ENCODE results near the gene ADARB2. TPM values are rescaled to one million over a fixed set of nuclear protein-coding genes. Genes with fewer than 3 reads are reported as not detected.

The ADARB2 gene
- total and polyA plus RNA-seq, 10 of the 15 experiments (the other 5 are each of a cell fraction or from before 2014, with no cell fraction given): 0.02 to 4.1 (median 0.76) TPM

DNA sequence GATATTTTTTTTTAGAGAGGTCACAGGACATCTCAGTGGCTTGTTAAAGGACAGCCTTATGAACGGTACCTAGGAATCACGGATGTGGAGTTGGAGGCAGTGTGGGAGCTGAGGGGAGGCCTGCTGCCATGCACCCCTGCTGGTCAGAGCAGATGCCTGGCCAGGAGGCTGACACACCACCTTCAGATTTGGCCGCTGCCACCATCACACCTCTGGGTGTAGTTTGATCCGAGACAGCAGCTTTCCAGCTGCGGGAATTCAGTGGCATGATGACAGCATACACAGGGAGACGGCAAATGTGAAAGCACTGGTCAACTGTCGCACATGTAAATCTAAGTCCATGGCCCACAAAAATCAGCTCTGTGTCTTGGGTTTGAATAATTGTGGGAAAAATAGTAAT, 285.4 kb downstream of the ADARB2 start (continued):
- TF ChIP-seq, protein P1, sequence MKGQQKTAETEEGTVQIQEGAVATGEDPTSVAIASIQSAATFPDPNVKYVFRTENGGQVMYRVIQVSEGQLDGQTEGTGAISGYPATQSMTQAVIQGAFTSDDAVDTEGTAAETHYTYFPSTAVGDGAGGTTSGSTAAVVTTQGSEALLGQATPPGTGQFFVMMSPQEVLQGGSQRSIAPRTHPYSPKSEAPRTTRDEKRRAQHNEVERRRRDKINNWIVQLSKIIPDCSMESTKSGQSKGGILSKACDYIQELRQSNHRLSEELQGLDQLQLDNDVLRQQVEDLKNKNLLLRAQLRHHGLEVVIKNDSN (IDR thresholded peaks at IDR 0.05; ENCODE audit: borderline replicate concordance, extremely low read length, insufficient read depth, low read depth, low read length): no peak

DNA sequence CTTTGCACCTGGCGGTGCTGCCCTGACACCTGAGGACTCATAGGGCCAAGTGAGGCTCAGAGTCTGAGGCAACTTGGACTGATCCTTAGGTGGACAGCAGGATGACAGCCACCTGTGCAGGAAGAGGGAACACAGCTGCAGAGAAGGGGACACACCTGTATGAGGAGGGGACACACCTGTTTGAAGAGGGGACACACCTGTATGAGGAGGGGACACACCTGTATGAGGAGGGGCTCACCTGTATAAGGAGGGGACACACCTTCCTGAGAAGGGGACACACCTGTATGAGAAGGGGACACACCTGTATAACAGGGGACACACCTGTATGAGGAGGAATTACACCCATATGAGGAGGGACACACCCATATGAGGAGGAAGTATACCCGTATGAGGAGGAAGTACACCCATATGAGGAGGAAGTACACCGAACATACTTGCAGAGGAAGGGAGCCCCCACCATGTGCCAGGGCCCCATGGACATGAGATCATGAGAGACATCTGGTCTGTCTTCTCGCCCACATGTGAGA, 285.9 kb downstream of the ADARB2 start:
- Histone ChIP-seq H3K4me1 (ENCODE audit: control insufficient read depth, insufficient read depth, low read length) (no peaks in the 10 kb centered on the region), H3K79me2 (ENCODE audit: control insufficient read depth, insufficient read depth, low read length) (no peaks in the 10 kb centered on the region), H3K9ac (ENCODE audit: control insufficient read depth, insufficient read depth, low read length) (no peak overlapping the region), H3K27ac (ENCODE audit: control insufficient read depth, insufficient read depth) (no peak overlapping the region), H4K20me1 (ENCODE audit: control insufficient read depth, insufficient read depth) (no peaks in the 10 kb centered on the region), H3K36me3 (ENCODE audit: control insufficient read depth in 2 of 2, insufficient read depth in 2 of 2, low read length in 1 of 2) (no peaks in the 10 kb centered on the region), H3K9me3 (replicated peaks; ENCODE audit: control insufficient read depth, insufficient read depth, low read length) (no peaks in the 10 kb centered on the region; the same call in 2 of the 3 replicates), H3K27me3 (replicated peaks in 1 of 2; ENCODE audit: control insufficient read depth in 2 of 2, insufficient read depth in 2 of 2, low read length in 1 of 2) (no peaks in the 10 kb centered on the region), H3K4me3 (no peak overlapping the region), H2AFZ (ENCODE audit: control insufficient read depth, low read depth, low read length) (no peak overlapping the region), H3K4me2 (ENCODE audit: control insufficient read depth, insufficient read depth) (no peak overlapping the region)
- ATAC-seq (no peak), FAIRE-seq (no peak), DNase-seq (ENCODE audit: low read depth, low spot score) (no peak)
- no TSS peak for BruUV-seq (replicated peaks)
- intact Hi-C loops (cut with micrococcal nuclease; ENCODE audit: unreplicated experiment) (no loop called here), in situ Hi-C loops (cut with MboI) (no loop called here)
- TF ChIP-seq ETV6 (conservative IDR thresholded peaks at IDR 0.05 in 1 of 2, IDR thresholded peaks at IDR 0.05 in 1 of 2; ENCODE audit: borderline replicate concordance in 1 of 2, low read depth in 1 of 2) (peak in 1 of 2 experiments; percentile 53; a peak in 1 of 4 replicates), RELA (IDR thresholded peaks at IDR 0.05; ENCODE audit: borderline replicate concordance, partially characterized antibody) (no peak), EP300 (IDR thresholded peaks at IDR 0.05; ENCODE audit: borderline replicate concordance in 1 of 2, control insufficient read depth in 1 of 2, low read depth in 2 of 2, low read length in 2 of 2) (no peak), TCF7 (IDR thresholded peaks at IDR 0.05; ENCODE audit: borderline replicate concordance) (no peak), BCL11A (IDR thresholded peaks at IDR 0.05; ENCODE audit: low read depth, low read length) (no peak), CREB1 (IDR thresholded peaks at IDR 0.05; ENCODE audit: low read depth) (no peak), SPI1 (IDR thresholded peaks at IDR 0.05; ENCODE audit: borderline replicate concordance, insufficient read depth, low read depth, low read length) (no peak)
- TF ChIP-seq, protein P2, sequence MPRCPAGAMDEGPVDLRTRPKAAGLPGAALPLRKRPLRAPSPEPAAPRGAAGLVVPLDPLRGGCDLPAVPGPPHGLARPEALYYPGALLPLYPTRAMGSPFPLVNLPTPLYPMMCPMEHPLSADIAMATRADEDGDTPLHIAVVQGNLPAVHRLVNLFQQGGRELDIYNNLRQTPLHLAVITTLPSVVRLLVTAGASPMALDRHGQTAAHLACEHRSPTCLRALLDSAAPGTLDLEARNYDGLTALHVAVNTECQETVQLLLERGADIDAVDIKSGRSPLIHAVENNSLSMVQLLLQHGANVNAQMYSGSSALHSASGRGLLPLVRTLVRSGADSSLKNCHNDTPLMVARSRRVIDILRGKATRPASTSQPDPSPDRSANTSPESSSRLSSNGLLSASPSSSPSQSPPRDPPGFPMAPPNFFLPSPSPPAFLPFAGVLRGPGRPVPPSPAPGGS (IDR thresholded peaks at IDR 0.05; ENCODE audit: borderline replicate concordance, insufficient read depth, low read depth, low read length, poor library complexity, severe bottlenecking): no peak
- TF ChIP-seq, protein P3, sequence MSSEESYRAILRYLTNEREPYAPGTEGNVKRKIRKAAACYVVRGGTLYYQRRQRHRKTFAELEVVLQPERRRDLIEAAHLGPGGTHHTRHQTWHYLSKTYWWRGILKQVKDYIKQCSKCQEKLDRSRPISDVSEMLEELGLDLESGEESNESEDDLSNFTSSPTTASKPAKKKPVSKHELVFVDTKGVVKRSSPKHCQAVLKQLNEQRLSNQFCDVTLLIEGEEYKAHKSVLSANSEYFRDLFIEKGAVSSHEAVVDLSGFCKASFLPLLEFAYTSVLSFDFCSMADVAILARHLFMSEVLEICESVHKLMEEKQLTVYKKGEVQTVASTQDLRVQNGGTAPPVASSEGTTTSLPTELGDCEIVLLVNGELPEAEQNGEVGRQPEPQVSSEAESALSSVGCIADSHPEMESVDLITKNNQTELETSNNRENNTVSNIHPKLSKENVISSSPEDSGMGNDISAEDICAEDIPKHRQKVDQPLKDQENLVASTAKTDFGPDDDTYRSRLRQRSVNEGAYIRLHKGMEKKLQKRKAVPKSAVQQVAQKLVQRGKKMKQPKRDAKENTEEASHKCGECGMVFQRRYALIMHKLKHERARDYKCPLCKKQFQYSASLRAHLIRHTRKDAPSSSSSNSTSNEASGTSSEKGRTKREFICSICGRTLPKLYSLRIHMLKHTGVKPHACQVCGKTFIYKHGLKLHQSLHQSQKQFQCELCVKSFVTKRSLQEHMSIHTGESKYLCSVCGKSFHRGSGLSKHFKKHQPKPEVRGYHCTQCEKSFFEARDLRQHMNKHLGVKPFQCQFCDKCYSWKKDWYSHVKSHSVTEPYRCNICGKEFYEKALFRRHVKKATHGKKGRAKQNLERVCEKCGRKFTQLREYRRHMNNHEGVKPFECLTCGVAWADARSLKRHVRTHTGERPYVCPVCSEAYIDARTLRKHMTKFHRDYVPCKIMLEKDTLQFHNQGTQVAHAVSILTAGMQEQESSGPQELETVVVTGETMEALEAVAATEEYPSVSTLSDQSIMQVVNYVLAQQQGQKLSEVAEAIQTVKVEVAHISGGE (CRISPR knock-in tag; IDR thresholded peaks at IDR 0.05): no peak
- CTCF ChIA-PET: interaction anchor here (0.6 kb wide), 1 partner anchor 30 kb away, joined by 3 read pairs; no protein-coding TSS in a partner anchor
- RAD21 ChIA-PET (ENCODE audit: unreplicated experiment): interaction anchor here (1.3 kb wide), 1 partner anchor 11 kb away, joined by 3 read pairs; no protein-coding TSS in a partner anchor
- POLR2A ChIA-PET: interaction anchor here (1.2 kb wide), 1 partner anchor 22 kb away, joined by 5 read pairs; no protein-coding TSS in a partner anchor
- WGBS (ENCODE audit: insufficient coverage, insufficient replicate concordance, low lambda C conversion rate, missing lambda C conversion rate): 20% methylated on average over 4 of the region's 4 CpGs
- SMC1A ChIA-PET (ENCODE audit: uncharacterized antibody, unreplicated experiment): interaction anchor here (4.6 to 5.0 kb wide), 2 partner anchors 10 to 25 kb away, joined by 22 to 35 read pairs; no protein-coding TSS in a partner anchor

Measured in GM12878 (cell line).